Liver (tissue), 9 donors: ENCODE results near the gene DPT. TPM values are rescaled to one million over a fixed set of nuclear protein-coding genes. Genes with fewer than 3 reads are reported as not detected.

ENCODE experiments used
- DNase-seq: peaks from one replicate; pipeline ENCODE4 v3.0.0-alpha.2; 2017; ENCODE audit warnings: low spot score
- H3K27ac ChIP-seq, 2 donors: one replicate each; pipeline ENCODE4 v1.7.0; 2013; ENCODE audit warnings: inconsistent platforms in 2 of 2, low read length in 2 of 2, control low read depth in 1 of 2, low read depth in 1 of 2, mild to moderate bottlenecking in 1 of 2
- H3K27me3 ChIP-seq, 4 donors: one replicate each; pipeline versions ENCODE4 v1.6.1 to v1.7.0; 2013; ENCODE audit warnings: low read length in 3 of 4, inconsistent platforms in 1 of 4, mild to moderate bottlenecking in 1 of 4, moderate library complexity in 1 of 4; ENCODE audit not compliant: control insufficient read depth in 4 of 4, insufficient read depth in 4 of 4
- H3K36me3 ChIP-seq, 4 donors: one replicate each; pipeline versions ENCODE4 v1.6.1 to v1.7.0; 2013; ENCODE audit warnings: low read length in 3 of 4, mild to moderate bottlenecking in 3 of 4, low read depth in 1 of 4, moderate library complexity in 1 of 4; ENCODE audit not compliant: control insufficient read depth in 4 of 4, insufficient read depth in 3 of 4
- H3K4me1 ChIP-seq, 4 donors: one replicate each; pipeline versions ENCODE4 v1.6.1 to v1.7.0; 2013; ENCODE audit warnings: low read length in 3 of 4, mild to moderate bottlenecking in 3 of 4, moderate library complexity in 1 of 4; ENCODE audit not compliant: control insufficient read depth in 4 of 4, insufficient read depth in 4 of 4
- H3K4me3 ChIP-seq, 3 donors: one replicate each; pipeline versions ENCODE4 v1.6.1 to v1.7.0; 2013; ENCODE audit warnings: low read length in 3 of 3, control low read depth in 1 of 3, low read depth in 1 of 3, mild to moderate bottlenecking in 1 of 3
- H3K9ac ChIP-seq, 2 donors: one replicate each; pipeline ENCODE4 v1.7.0; 2013; ENCODE audit warnings: low read length in 2 of 2, mild to moderate bottlenecking in 2 of 2, moderate library complexity in 2 of 2, control low read depth in 1 of 2, low read depth in 1 of 2
- H3K9me3 ChIP-seq, 4 donors: one replicate each; pipeline versions ENCODE4 v1.6.1 to v1.7.0; 2013; ENCODE audit warnings: low read length in 3 of 4; ENCODE audit not compliant: control insufficient read depth in 4 of 4
- EGR1 ChIP-seq, 2 donors: IDR thresholded peaks; 2 replicates each; pipeline ENCODE4 v1.6.1; 2016 to 2018; ENCODE audit warnings: antibody characterized with exemption in 2 of 2, low read depth in 2 of 2
- FOXA1 ChIP-seq: IDR thresholded peaks from 2 replicates; pipeline ENCODE4 v1.6.1; 2016; ENCODE audit warnings: antibody characterized with exemption
- FOXA2 ChIP-seq: IDR thresholded peaks from 2 replicates; pipeline ENCODE4 v1.6.1; 2016; ENCODE audit warnings: antibody characterized with exemption
- GABPA ChIP-seq, 2 donors: IDR thresholded peaks in 1 of 2; conservative IDR thresholded peaks in 1 of 2; 2 replicates each; pipeline ENCODE4 v1.6.1; 2016; ENCODE audit warnings: antibody characterized with exemption in 2 of 2, mild to moderate bottlenecking in 1 of 2, moderate library complexity in 1 of 2
- HNF4A ChIP-seq, 2 donors: conservative IDR thresholded peaks; 2 replicates each; pipeline ENCODE4 v1.6.1; 2016; ENCODE audit warnings: antibody characterized with exemption in 2 of 2, mild to moderate bottlenecking in 2 of 2
- HNF4G ChIP-seq: IDR thresholded peaks from 2 replicates; pipeline ENCODE4 v1.6.1; 2016; ENCODE audit warnings: antibody characterized with exemption
- JUND ChIP-seq, 2 donors: IDR thresholded peaks; 2 replicates each; pipeline ENCODE4 v1.6.1; 2016; ENCODE audit warnings: antibody characterized with exemption in 2 of 2
- NR2F2 ChIP-seq: IDR thresholded peaks from 2 replicates; pipeline ENCODE4 v1.6.1; 2016; ENCODE audit warnings: antibody characterized with exemption
- RAD21 ChIP-seq, 2 donors: IDR thresholded peaks; 2 replicates each; pipeline ENCODE4 v1.6.1; 2016; ENCODE audit warnings: antibody characterized with exemption in 2 of 2, mild to moderate bottlenecking in 2 of 2
- SP1 ChIP-seq: IDR thresholded peaks from 2 replicates; pipeline ENCODE4 v1.6.1; 2018; ENCODE audit warnings: antibody characterized with exemption, mild to moderate bottlenecking
- TAF1 ChIP-seq: conservative IDR thresholded peaks from 2 replicates; pipeline ENCODE4 v1.6.1; 2016; ENCODE audit warnings: antibody characterized with exemption, mild to moderate bottlenecking
- YY1 ChIP-seq: IDR thresholded peaks from 2 replicates; pipeline ENCODE4 v1.6.1; 2016; ENCODE audit warnings: antibody characterized with exemption, mild to moderate bottlenecking
- WGBS: extraction: QIAGEN DNeasy Blood & Tissue Kit; methylation state at CpG from one replicate; pipeline ENCODE4 v1.1.7; 2013; 5-methylcytosine and 5-hydroxymethylcytosine counted together
- polyA plus RNA-seq, 2 donors: library from polyadenylated mRNA; stranded (reverse) in 1 of 2; unstranded in 1 of 2; fragments of 200-250 nt in 1 of 2; fragments of >200 nt in 1 of 2; fragmentation: Nextera tagmentation in 1 of 2; extraction: Ambion mirVana in 1 of 2; gene quantifications; one replicate each; pipeline versions ENCODE4 v1.2.1 to v1.2.3, GENCODE V29; 2013 to 2015
- total RNA-seq, 2 donors: library from RNA; depleted of rRNA; stranded (reverse); fragments of >200 nt; gene quantifications; one replicate each; pipeline ENCODE4 v1.2.3, GENCODE V29; 2014
- TF ChIP-seq, protein P1 (sequence below): IDR thresholded peaks from 2 replicates; pipeline ENCODE4 v1.6.1; 2016; ENCODE audit warnings: antibody characterized with exemption
- TF ChIP-seq, protein P2 (sequence below): IDR thresholded peaks from 2 replicates; pipeline ENCODE4 v1.6.1; 2016; ENCODE audit warnings: antibody characterized with exemption, mild to moderate bottlenecking
- TF ChIP-seq, protein P3 (sequence below): IDR thresholded peaks from 2 replicates; pipeline ENCODE4 v1.6.1; 2016; ENCODE audit warnings: antibody characterized with exemption
- TF ChIP-seq, protein P4 (sequence below): IDR thresholded peaks from 2 replicates; pipeline ENCODE4 v1.6.1; 2016; ENCODE audit warnings: antibody characterized with exemption
- TF ChIP-seq, protein P5 (sequence below): fragments of 150-350 bp; IDR thresholded peaks from 2 replicates; pipeline ENCODE4 v1.5.1; 2017; ENCODE audit warnings: improper control_type of control experiment, low read depth, low read length; ENCODE audit not compliant: missing input control
- donor health status: healthy.
- donor health status: healthy.
- donor health status: healthy.
- donor health status: healthy.
- donor health status: healthy.

Gene DPT
- total and polyA plus RNA-seq, 4 donors: 0.42 to 5.0 (median 3.0) TPM

DNA sequence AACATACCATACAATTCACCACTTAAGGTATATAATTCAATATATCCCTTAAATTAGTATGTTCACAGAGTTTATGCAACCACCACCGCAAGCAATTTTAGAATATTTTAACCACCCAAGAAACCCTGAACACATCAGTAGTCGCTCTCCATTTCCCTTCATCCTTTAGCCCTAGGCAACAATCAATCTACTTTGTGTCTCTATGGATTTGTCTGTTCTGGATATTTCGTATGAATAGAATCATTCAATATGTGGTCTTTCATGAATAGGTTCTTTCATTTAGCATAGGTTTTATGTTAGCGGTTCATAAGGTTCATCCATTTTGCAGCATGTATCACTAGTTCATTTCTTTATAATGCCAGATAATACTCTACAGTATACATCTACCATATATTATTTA is 4.2 kb upstream of the DPT start:
- Histone ChIP-seq H3K9ac (no peak overlapping the region), H3K9me3 (no peaks in the 10 kb centered on the region), H3K4me1 (peaks cover 0 to 11% (median 6%) of the 10 kb centered on the region in 4 donors), H3K4me3 (no peak overlapping the region), H3K27ac (no peak overlapping the region), H3K36me3 (no peaks in the 10 kb centered on the region), H3K27me3 (no peaks in the 10 kb centered on the region)
- TF ChIP-seq SP1: no peak
- no peak for TF ChIP-seq JUND (IDR thresholded peaks at IDR 0.05)
- TF ChIP-seq HNF4A (conservative IDR thresholded peaks at IDR 0.05): no peak
- no peak for TF ChIP-seq TAF1
- TF ChIP-seq, protein P1, sequence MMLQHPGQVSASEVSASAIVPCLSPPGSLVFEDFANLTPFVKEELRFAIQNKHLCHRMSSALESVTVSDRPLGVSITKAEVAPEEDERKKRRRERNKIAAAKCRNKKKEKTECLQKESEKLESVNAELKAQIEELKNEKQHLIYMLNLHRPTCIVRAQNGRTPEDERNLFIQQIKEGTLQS: no peak
- TF ChIP-seq GABPA (IDR thresholded peaks at IDR 0.05 in 1 of 2, conservative IDR thresholded peaks at IDR 0.05 in 1 of 2): no peak
- TF ChIP-seq, protein P2, sequence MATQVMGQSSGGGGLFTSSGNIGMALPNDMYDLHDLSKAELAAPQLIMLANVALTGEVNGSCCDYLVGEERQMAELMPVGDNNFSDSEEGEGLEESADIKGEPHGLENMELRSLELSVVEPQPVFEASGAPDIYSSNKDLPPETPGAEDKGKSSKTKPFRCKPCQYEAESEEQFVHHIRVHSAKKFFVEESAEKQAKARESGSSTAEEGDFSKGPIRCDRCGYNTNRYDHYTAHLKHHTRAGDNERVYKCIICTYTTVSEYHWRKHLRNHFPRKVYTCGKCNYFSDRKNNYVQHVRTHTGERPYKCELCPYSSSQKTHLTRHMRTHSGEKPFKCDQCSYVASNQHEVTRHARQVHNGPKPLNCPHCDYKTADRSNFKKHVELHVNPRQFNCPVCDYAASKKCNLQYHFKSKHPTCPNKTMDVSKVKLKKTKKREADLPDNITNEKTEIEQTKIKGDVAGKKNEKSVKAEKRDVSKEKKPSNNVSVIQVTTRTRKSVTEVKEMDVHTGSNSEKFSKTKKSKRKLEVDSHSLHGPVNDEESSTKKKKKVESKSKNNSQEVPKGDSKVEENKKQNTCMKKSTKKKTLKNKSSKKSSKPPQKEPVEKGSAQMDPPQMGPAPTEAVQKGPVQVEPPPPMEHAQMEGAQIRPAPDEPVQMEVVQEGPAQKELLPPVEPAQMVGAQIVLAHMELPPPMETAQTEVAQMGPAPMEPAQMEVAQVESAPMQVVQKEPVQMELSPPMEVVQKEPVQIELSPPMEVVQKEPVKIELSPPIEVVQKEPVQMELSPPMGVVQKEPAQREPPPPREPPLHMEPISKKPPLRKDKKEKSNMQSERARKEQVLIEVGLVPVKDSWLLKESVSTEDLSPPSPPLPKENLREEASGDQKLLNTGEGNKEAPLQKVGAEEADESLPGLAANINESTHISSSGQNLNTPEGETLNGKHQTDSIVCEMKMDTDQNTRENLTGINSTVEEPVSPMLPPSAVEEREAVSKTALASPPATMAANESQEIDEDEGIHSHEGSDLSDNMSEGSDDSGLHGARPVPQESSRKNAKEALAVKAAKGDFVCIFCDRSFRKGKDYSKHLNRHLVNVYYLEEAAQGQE: no peak
- no peak for TF ChIP-seq HNF4G
- 96% methylated on average over 4 of the region's 4 CpGs for WGBS
- DNase-seq: no peak

DNA sequence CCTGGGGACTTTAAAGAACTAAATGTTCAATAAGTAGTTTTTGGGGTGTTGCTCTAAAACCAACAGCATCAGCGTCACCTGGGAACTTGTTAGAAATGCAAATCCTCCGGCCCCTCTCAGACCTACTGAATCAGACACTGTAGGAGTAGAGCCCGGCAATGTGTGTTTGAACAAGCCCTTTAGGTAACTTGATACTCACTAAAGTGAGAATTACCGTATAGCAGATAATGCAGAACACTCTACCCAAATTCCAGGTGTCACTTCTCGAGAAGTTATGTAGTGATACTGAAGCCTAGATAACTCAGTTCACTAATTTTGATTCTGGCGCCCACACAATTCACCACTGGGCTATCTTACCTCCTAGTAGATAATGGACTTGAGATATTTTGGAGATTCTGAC is 3.7 kb upstream of the DPT start:
- H3K9ac ChIP-seq: no peak overlapping the region
- TF ChIP-seq, protein P3, sequence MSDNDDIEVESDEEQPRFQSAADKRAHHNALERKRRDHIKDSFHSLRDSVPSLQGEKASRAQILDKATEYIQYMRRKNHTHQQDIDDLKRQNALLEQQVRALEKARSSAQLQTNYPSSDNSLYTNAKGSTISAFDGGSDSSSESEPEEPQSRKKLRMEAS: no peak
- TF ChIP-seq EGR1 (IDR thresholded peaks at IDR 0.05; ENCODE audit: low read depth in 2 of 2) (no peak), YY1 (no peak), RAD21 (IDR thresholded peaks at IDR 0.05) (no peak), FOXA2 (no peak), HNF4A (conservative IDR thresholded peaks at IDR 0.05) (no peak), NR2F2 (no peak), HNF4G (no peak), TAF1 (no peak), SP1 (no peak), GABPA (IDR thresholded peaks at IDR 0.05 in 1 of 2, conservative IDR thresholded peaks at IDR 0.05 in 1 of 2) (no peak), FOXA1 (no peak)
- TF ChIP-seq, protein P4, sequence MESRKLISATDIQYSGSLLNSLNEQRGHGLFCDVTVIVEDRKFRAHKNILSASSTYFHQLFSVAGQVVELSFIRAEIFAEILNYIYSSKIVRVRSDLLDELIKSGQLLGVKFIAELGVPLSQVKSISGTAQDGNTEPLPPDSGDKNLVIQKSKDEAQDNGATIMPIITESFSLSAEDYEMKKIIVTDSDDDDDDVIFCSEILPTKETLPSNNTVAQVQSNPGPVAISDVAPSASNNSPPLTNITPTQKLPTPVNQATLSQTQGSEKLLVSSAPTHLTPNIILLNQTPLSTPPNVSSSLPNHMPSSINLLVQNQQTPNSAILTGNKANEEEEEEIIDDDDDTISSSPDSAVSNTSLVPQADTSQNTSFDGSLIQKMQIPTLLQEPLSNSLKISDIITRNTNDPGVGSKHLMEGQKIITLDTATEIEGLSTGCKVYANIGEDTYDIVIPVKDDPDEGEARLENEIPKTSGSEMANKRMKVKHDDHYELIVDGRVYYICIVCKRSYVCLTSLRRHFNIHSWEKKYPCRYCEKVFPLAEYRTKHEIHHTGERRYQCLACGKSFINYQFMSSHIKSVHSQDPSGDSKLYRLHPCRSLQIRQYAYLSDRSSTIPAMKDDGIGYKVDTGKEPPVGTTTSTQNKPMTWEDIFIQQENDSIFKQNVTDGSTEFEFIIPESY: no peak
- TF ChIP-seq, protein P5, sequence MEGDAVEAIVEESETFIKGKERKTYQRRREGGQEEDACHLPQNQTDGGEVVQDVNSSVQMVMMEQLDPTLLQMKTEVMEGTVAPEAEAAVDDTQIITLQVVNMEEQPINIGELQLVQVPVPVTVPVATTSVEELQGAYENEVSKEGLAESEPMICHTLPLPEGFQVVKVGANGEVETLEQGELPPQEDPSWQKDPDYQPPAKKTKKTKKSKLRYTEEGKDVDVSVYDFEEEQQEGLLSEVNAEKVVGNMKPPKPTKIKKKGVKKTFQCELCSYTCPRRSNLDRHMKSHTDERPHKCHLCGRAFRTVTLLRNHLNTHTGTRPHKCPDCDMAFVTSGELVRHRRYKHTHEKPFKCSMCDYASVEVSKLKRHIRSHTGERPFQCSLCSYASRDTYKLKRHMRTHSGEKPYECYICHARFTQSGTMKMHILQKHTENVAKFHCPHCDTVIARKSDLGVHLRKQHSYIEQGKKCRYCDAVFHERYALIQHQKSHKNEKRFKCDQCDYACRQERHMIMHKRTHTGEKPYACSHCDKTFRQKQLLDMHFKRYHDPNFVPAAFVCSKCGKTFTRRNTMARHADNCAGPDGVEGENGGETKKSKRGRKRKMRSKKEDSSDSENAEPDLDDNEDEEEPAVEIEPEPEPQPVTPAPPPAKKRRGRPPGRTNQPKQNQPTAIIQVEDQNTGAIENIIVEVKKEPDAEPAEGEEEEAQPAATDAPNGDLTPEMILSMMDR: no peak
- TF ChIP-seq, protein P1: no peak
- no peak for DNase-seq
- no peaks in the 10 kb centered on the region for H3K36me3 ChIP-seq
- WGBS: 96% methylated on average over 6 of the region's 6 CpGs
- H3K9me3 ChIP-seq: no peaks in the 10 kb centered on the region
- H3K27me3 ChIP-seq: no peaks in the 10 kb centered on the region
- no peak overlapping the region for H3K4me3 ChIP-seq
- H3K4me1 ChIP-seq: peaks cover 0 to 11% (median 6%) of the 10 kb centered on the region in 4 donors
- no peak overlapping the region for H3K27ac ChIP-seq
